NT2/D1 (cell line): ENCODE results near the gene RNASE1.

Experiments used
- SUZ12 ChIP-seq: IDR thresholded peaks from 2 replicates; pipeline ENCODE4 v1.6.1; 2011; ENCODE audit not compliant: insufficient read length, insufficient read depth; ENCODE audit errors: extremely low read depth
- ZNF274 ChIP-seq: IDR thresholded peaks from 2 replicates; pipeline ENCODE4 v1.6.1; 2011; ENCODE audit warnings: mild to moderate bottlenecking, low read depth, low read length

DNA sequence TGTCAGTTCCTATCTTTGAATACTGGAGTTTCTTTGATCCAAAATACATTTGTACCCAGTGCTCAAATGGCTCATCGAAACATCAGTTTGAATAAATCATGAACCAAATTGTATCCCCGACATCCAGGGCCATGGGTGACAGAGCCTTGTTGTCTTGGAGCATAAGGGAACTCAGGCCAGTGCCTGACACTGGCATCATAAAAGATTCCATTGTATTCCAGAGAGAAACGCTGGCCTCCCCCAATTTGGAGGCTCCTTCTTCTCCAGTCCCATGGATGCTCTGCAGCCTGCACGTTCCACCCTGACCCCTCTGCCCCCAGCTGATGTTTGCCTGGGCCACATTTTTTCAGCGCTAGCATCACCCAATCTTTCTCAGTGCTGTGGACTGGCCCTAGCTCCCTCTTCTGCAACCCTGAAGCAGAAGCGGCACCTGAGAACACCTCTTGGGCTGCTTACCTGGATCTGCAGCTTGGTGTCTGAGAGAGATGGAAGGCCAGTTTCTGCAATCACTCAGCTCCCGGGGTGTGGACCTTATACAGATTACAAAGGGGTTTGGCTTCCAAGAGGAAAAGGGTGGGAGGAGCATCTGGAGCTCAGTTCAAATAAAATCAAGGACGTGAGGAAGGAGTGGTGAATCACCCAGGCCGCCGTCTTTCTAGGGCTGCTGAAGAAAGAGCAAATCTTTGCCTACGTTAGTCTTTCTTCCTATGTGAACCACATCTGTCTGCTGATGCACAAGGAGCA lies at the start of gene RNASE1:
- TF ChIP-seq ZNF274 (no peak), SUZ12 (no peak)
